Activated CD8-positive, alpha-beta memory T cell treated with anti-CD3 and anti-CD28 coated beads for 36 hours (primary cell): Measurements from ENCODE around the gene PDCD1. TPM values are rescaled to one million over a fixed set of nuclear protein-coding genes. Genes with fewer than 3 reads are reported as not detected.

Source experiments
- CTCF ChIA-PET: fragments of 350-600 bp; sonication (Branson Sonifier 250); formaldehyde crosslinking; loops from one replicate; lab custom pipeline; 2021; ENCODE audit warnings: antibody characterized with exemption; lab: Charles Lee
- POLR2A ChIA-PET: fragments of 350-600 bp; sonication (Branson Sonifier 250); formaldehyde crosslinking; loops from one replicate; lab custom pipeline; 2021; ENCODE audit warnings: antibody characterized with exemption; lab: Charles Lee
- total RNA-seq, 2 experiments: library from RNA; stranded (reverse); gene quantifications; one replicate each; pipeline ENCODE4 v1.2.3, GENCODE V29; 2021

The PDCD1 gene
- total RNA-seq, 2 experiments from 2014 or later: 52.0 to 53.0 TPM

DNA sequence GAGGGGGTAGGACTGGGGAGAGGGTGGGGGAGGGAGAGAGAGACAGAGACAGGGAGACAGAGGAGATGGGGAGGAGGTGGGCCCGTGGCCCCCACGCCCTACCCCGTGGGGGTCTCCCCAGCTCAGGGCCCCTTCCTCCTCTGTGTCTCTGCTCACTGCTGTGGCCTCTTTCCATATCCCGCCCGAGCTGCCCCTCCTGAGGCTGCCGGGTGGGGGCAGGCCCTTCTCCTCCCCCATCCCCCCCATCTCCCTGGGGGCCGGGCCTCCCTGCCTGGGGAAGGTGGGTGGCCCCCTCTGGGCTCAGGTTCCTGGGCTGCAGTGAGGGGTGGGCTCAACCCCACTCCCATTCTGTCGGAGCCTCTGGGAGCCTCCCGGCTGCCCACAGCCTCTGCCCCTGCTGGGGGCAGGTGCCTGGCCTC is 332 bp upstream of the PDCD1 start:
- ChIA-PET CTCF (interaction anchor here (0.8 to 3.1 kb wide), 7 partner anchors 10 to 119 kb away, joined by 3 to 14 read pairs (median 4); no protein-coding TSS in a partner anchor), POLR2A (interaction anchor here (0.5 to 2.2 kb wide), 4 partner anchors 10 to 71 kb away, joined by 3 to 29 read pairs (median 10); partner anchors contain the start of gene RTP5)

DNA sequence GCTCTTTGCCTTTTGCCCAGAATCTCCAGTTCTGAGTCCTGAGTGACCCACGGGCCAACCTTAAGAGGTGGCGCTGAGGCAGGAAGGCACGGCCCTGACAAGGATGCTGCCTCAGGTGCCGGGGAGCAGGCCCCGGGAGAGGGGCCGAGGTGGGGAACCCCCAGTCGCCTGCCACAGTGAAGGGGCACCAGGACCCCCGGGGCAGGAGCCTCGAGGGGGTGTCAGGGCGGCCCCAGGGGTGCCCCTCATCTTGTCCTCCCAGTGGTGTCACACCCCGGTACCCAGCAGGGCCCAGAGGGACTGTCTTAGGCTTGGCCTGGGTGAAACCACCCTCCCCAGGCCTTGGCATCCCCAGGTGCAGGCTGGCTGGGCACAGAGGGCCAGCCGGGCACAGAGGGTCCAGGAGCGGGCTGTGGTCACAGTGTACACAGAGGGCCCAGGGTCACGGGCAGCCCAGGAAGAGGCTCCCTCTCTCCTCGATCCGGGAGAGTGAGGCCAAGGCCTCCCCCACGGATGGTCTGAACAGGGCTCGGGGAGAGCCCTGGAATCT is 1.0 kb downstream of the PDCD1 start:
- CTCF ChIA-PET: interaction anchor here (1.4 to 3.1 kb wide), 2 partner anchors 13 to 23 kb away, joined by 4 to 14 read pairs; no protein-coding TSS in a partner anchor
- POLR2A ChIA-PET: interaction anchor here (0.7 kb wide), 1 partner anchor 33 kb away, joined by 3 read pairs; no protein-coding TSS in a partner anchor

DNA sequence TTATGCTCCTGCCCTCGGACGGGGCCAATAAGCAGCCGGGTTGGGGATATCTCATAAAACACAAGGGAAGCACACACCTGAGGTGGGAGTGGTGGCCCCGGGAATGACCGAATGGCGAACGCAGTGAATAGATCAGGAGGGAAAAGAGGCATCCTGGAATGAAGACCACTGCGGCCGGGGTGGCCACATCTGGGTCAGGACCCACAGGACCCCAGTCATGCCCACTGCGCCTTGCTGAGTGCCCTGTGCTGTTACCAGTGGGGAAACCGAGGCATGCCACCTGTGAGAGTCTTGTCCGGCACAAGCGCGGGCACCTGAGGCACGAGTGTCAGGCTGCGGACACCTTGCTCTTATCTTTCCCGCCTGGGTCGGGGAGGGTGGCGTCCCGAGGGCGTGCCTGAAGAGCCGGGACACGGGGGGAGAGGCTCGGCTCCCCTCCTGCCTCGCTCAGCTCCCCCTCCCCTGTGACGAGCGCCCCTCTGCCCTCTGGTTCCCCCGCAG is 1.6 kb downstream of the PDCD1 start:
- CTCF ChIA-PET: interaction anchor here (1.0 kb wide), 1 partner anchor 21 kb away, joined by 3 read pairs; no protein-coding TSS in a partner anchor
- POLR2A ChIA-PET: no interaction called here

DNA sequence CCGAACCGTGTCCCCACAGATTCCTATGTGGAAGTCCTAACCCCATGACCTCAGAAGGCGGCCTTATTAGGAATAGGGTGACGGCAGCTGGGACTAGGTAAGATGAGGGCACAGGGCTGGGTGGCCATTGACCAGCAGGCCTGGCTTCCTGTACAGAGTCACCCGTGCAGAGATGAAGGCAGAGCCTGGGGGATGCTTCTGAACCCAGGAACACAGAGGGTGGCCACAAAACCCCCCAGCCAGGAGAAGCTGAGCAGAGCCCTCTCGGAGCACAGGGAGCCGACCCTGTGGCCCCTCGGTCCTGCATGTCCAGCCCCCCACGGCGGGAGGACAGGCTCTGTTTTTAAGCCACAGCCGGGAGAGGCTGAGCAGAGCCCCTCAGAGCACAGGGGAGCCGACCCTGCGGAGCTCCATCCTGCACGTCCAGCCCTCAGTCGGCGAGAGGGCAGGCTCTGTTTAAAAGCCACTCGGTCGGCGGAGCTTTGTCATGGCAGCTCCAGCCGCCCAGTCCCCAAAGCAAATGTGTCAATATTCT is 2.7 kb downstream of the PDCD1 start:
- CTCF ChIA-PET: interaction anchor here (1.8 to 2.5 kb wide), 2 partner anchors 11 to 132 kb away, joined by 4 to 10 read pairs; no protein-coding TSS in a partner anchor

DNA sequence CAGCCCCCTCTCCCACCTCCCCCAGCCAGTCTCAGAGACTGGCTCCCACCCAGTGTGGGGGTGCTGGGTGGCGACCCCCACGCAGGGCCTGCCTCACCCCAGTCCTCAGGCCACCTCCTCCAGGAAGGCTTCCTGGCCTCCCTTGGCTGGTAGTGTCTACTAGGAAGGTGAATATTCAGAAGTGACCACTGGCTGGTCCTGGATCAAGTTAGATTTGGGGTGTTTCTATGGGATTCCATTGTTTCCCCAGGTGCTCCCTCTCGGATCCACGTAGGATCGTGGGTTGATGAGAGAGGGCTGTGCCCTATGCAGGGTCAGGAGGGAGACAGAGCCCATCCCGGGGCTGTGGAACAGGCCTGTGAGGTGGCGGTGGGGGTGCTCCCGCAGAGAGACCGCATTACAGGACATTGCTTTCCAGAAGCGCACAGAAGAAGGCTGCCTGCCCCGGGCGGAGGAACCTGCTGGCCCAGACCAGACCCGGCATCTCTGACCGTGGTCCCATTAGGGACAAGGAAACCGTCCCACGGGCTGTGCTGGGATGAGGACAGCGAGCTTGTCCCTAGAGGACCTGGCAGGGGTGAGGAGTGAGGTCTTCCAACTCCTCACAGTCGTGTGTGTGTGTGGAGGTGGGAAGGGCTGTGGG is 3.3 kb downstream of the PDCD1 start:
- CTCF ChIA-PET: interaction anchor here (1.8 to 2.5 kb wide), 3 partner anchors 11 to 131 kb away, joined by 4 to 10 read pairs (median 6); no protein-coding TSS in a partner anchor
- POLR2A ChIA-PET: no interaction called here

More for the DNA sequence above, 2.7 kb downstream of the PDCD1 start:
- POLR2A ChIA-PET: no interaction called here

DNA sequence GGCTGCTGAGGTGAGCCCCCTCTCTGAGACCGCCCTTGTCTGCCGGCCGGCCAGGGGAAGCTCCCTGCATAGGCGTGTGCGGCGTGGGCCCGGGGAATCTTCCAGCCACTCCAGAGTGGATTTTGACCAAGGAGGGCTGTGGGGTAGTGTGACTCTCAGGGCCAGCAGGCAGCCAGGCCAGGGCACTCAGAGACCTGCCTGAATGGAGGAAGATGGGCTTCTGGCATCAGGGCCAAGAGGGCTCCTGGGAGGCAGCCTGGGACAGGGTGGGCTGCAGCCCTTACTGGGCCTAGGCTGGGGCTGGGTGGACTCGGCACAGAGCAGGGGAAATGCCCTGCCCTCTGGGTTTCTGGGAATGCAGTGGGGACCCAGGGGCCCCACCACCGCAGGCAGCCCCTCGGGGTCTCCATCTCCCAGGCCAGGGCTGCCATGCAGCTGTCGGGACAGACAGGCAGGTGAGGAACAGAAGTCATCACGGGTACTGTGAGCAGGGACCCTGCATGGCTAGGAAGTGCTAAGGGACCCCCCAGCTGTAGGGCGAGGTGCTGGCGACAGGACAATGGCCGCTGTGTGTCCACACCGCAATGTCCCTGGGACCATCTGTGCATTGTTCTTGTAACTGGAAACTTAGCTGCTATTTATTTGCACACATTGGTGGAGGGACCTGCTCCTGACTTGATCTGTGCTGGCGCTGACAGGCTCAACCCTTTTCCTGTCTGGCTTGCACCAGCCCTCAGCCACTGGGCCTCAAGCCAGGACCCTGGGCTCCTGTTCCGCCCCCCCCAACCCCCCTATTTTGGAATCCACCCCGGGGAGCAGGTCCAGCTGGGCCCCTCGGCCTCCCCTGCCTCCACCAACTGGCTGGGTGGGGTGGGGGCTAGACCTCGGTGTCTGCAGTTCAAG is 4.1 kb downstream of the PDCD1 start:
- CTCF ChIA-PET: interaction anchor here (0.5 to 2.5 kb wide), 4 partner anchors 10 to 130 kb away, joined by 4 to 10 read pairs (median 5); no protein-coding TSS in a partner anchor
- POLR2A ChIA-PET: no interaction called here

DNA sequence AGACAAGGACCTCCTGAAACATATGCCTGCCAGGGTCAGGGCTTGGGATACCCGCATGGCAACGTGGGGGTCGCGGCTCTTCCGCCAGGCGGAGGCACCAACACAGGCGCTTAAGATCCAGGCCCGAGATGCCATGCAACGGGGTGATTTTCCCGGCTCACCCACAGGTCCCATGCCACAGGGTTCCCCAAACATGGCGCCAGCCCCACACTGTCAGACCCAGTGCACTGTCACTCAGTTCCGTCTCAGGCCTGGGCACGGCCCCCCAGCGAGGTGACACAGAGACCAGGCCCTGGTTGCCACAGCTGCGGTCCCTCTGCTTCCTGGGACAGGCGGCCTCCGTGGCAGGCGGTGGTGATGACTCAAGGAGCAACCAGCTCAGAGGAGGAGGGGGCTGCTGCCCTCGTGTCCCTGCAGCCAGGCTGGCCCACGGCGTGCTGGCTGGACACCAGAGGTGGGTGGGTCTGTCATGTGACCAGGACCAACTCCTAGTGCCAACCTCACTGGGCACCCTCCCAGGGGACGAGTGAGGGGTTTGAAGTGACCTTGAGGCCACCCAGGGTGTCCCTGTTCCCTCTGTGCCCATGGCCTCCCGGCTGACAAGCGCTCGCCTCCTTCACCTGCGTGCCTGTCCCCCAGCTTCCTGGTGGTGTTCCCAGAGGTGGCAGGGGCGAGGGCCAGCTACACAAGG is 4.9 kb downstream of the PDCD1 start:
- POLR2A ChIA-PET: interaction anchor here (1.0 kb wide), 1 partner anchor 9 kb away, joined by 8 read pairs; no protein-coding TSS in a partner anchor
- CTCF ChIA-PET: interaction anchor here (1.9 to 2.5 kb wide), 2 partner anchors 9 to 14 kb away, joined by 6 to 10 read pairs; no protein-coding TSS in a partner anchor

DNA sequence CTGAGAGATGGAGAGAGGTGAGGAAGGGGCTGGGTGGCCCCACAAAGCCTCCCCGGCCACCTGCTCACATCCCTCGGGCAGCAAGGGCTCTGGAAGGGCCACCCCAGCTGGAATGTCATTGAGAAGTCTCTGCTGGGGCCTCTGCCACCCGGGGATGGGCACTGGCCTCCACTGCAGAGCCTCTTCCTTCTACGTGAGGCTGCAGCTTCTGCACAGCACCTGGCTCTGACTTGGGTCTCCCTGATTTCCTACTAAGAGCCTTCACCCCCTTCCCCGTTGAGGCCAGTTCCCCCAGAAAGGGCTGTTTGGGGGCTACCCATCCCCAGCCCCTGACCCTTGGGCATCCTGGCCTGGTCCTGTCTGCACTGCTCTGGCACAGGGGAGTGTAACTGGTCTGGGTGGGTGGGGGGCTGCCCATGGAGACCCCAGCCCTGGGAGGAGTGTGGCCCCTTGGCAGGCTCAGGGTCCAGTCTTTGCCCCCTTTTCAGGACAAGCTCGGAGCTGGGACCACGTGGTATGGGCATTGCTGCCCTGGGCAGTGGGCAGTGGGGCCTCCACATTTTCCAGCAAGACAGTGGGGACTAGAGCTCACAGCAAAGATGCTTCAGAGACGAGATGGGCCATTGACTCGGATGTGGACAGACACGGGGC is 5.6 kb downstream of the PDCD1 start:
- ChIA-PET POLR2A (interaction anchor here (1.0 kb wide), 1 partner anchor 9 kb away, joined by 8 read pairs; no protein-coding TSS in a partner anchor), CTCF (interaction anchor here (1.9 kb wide), 1 partner anchor 15 kb away, joined by 6 read pairs; no protein-coding TSS in a partner anchor)

DNA sequence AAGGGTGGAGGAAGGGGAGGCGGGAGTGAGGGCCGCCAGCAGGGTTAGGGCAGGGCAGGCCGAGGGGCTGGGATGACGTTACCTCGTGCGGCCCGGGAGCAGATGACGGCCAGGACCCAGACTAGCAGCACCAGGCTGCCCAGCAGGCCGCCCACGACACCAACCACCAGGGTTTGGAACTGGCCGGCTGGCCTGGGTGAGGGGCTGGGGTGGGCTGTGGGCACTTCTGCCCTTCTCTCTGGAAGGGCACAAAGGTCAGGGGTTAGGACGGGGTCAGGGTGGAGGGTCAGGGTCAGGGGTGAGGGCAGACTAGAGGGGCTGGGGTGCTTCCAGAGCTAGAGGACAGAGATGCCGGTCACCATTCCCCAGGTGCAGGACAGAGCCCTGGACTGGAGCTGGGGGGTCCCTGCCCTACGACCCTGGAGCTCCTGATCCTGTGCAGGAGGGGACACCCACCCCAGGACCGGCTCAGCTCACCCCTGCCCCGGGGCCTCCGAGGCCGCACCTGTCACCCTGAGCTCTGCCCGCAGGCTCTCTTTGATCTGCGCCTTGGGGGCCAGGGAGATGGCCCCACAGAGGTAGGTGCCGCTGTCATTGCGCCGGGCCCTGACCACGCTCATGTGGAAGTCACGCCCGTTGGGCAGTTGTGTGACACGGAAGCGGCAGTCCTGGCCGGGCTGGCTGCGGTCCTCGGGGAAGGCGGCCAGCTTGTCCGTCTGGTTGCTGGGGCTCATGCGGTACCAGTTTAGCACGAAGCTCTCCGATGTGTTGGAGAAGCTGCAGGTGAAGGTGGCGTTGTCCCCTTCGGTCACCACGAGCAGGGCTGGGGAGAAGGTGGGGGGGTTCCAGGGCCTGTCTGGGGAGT is 6.3 kb downstream of the PDCD1 start:
- POLR2A ChIA-PET: interaction anchor here (0.5 kb wide), 1 partner anchor 8 kb away, joined by 3 read pairs; no protein-coding TSS in a partner anchor
- CTCF ChIA-PET: no interaction called here

DNA sequence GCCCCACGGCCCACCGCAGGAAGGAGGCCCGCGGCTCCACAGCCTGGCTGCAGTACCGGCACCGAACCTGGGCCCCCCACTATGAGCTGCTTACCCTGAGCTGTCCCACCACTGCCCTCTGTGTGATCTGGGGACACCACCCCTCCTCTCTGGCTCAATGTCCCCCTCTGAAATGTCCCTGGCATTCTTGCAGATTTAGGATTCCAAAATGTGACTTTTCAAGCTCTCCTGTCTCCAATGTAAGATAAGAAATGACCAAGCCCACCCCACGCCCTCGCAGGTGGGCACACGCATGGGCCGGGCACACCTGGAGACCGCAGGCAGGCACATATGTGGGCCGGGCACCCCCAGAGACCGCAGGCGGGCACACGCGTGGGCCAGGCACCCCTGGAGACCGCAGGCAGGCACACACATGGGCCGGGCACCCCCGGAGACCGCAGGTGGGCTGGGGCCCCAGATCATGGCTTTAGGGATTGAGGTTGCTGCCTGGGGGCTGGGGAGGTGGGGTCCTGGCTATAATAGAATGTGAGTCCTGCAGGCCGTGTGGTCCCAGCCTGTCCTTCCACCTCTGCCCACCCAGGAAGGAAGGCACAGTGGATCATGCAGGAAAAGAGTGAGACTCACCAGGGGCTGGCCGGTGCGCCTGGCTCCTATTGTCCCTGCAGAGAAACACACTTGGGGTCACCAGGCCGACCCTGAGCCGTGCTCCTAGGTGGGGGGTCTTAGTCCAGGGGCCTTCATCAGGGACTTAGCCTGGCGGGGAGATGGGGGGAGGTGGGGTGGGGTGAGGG is 7.2 kb downstream of the PDCD1 start:
- POLR2A ChIA-PET: interaction anchor here (0.5 kb wide), 1 partner anchor 7 kb away, joined by 3 read pairs; no protein-coding TSS in a partner anchor
- CTCF ChIA-PET: interaction anchor here (1.5 kb wide), 1 partner anchor 27 kb away, joined by 4 read pairs; no protein-coding TSS in a partner anchor

DNA sequence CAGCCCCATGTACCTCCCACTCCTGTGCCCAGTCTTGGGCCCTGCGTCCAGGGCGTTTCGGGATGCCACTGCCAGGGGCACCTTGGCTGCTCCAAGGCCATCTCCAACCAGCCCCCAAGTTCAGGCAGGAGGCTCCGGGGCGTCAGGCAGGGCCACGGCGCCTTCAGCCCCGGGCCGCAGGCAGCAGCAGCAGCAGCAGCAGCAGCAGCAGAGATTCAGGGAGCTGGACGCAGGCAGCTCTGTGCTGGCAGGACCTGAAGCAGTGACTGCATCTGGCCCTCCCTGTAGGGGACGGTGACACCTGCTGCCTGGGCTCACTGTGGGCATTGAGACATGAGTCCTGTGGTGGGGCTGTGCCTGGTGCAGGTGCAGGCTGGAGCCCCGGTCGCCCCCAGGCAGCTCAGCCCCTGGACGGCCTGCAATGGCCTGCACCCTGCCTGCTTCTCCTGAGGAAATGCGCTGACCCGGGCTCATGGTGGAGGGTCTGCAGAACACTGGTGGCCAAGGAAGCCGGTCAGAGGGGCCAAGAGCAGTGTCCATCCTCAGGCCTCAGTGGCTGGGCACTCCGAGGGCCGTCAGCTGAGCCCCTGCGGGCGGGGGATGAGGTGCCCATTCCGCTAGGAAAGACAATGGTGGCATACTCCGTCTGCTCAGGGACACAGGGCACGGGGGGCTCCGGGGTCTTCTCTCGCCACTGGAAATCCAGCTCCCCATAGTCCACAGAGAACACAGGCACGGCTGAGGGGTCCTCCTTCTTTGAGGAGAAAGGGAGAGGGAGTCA is 8.0 kb downstream of the PDCD1 start:
- CTCF ChIA-PET: interaction anchor here (0.8 to 1.5 kb wide), 2 partner anchors 18 to 28 kb away, joined by 3 to 4 read pairs; no protein-coding TSS in a partner anchor
- POLR2A ChIA-PET: interaction anchor here (1.6 kb wide), 1 partner anchor 149 kb away, joined by 3 read pairs; the partner anchor contains the start of gene ING5

DNA sequence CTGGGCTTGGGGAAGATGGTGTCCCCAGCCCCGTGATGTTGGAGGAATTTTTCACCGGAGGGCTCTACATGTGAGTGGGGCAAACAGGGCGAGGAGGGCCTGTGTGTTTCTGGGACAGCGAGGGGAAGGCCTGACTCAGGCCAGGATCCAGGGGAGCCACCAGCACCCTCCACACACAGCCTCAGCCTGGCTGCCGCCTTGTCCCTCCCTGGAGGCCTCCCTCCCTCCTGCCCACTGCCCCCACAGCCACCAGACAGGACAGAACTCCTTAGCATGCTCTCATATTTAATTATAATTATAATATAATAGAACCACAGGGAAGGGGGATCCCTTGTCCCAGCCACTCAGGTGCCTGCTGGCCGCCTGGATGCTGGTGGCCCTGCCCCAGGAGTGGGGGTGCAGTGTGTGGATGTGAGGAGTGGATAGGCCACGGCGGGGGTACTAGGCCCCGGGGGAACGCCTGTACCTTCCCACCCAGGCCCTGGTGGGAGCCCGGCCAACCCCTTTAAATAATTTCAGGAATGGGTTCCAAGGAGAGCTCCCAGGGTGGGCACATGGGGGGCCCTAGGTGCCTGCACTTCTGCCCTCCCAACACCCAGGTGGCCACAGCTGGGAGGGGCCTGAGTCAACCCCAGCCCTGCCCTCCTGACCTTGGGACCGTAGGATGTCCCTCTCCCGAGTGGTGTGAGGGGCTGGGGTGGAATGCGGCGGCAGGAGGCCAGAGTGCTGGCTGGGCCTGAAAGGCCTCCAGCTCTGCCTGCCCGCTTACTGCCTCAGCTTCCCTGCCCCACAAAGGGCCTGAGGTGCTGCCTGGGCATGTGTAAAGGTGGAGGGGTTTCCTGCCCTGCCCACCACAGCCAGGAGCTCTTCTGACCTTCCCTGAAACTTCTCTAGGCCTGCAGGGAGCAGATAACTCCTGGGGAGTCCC is 8.8 kb downstream of the PDCD1 start:
- ChIA-PET POLR2A (interaction anchor here (1.6 kb wide), 1 partner anchor 148 kb away, joined by 3 read pairs; the partner anchor contains the start of gene ING5), CTCF (interaction anchor here (0.8 kb wide), 1 partner anchor 17 kb away, joined by 3 read pairs; no protein-coding TSS in a partner anchor)
